NCI-H526 treated with DMSO at 0.1 percent for 48 hours (cell line): ENCODE data around the gene FA2H.
"Not testable (repeated sequence)": the region's sequence is repeated elsewhere in the genome, so short reads cannot be mapped to it uniquely, and the experiment has no call there.

ENCODE experiments used
- DNase-seq: peaks from one replicate; lab custom pipeline; 2025; lab: John Stamatoyannopoulos, UW

Gene FA2H

GRCh38 chr16:74770831-74771526 is 3.6 kb downstream of the FA2H start:
- no peak for DNase-seq

GRCh38 chr16:74769586-74770190 is 4.9 kb downstream of the FA2H start:
- no peak for DNase-seq

GRCh38 chr16:74768239-74768638 is 6.4 kb downstream of the FA2H start:
- DNase-seq, result no peak

GRCh38 chr16:74767749-74768148 is 6.9 kb downstream of the FA2H start:
- no peak for DNase-seq

GRCh38 chr16:74766729-74767128 is 7.9 kb downstream of the FA2H start:
- DNase-seq, result no peak

GRCh38 chr16:74764184-74764583 is 10.4 kb downstream of the FA2H start:
- DNase-seq, result not testable (repeated sequence)

- DNase-seq, result no peak
Observed at GRCh38 chr16:74761665-74762064, 13.0 kb downstream of the FA2H start.

GRCh38 chr16:74760007-74760767 is 14.4 kb downstream of the FA2H start:
- no peak for DNase-seq

GRCh38 chr16:74759564-74759963 is 15.1 kb downstream of the FA2H start:
- no peak for DNase-seq

- no peak for DNase-seq
Observed at GRCh38 chr16:74758801-74759200, 15.8 kb downstream of the FA2H start.

- DNase-seq, result no peak
Observed at GRCh38 chr16:74757349-74757748, 17.3 kb downstream of the FA2H start.

- no peak for DNase-seq
Observed at GRCh38 chr16:74756203-74756602, 18.4 kb downstream of the FA2H start.

- no peak for DNase-seq
Observed at GRCh38 chr16:74753180-74753579, 21.4 kb downstream of the FA2H start.

GRCh38 chr16:74752756-74753155 is 21.9 kb downstream of the FA2H start:
- no peak for DNase-seq

GRCh38 chr16:74752258-74752657 is 22.4 kb downstream of the FA2H start:
- DNase-seq, result no peak

- no peak for DNase-seq
Observed at GRCh38 chr16:74751658-74752057, 23.0 kb downstream of the FA2H start.

- DNase-seq, result no peak
Observed at GRCh38 chr16:74749291-74750055, 25.1 kb downstream of the FA2H start.

- no peak for DNase-seq
Observed at GRCh38 chr16:74748616-74749026, 26.0 kb downstream of the FA2H start.

- DNase-seq, result no peak
Observed at GRCh38 chr16:74747716-74748615, 26.7 kb downstream of the FA2H start.

GRCh38 chr16:74745926-74746325 is 28.7 kb downstream of the FA2H start:
- DNase-seq, result no peak

- DNase-seq, result no peak
Observed at GRCh38 chr16:74745109-74745615, 29.5 kb downstream of the FA2H start.
